ENCODE data around the gene RAB25. TPM values are rescaled to one million over a fixed set of nuclear protein-coding genes. Genes with fewer than 3 reads are reported as not detected.
"Not testable (repeated sequence)": the region's sequence is repeated elsewhere in the genome, so short reads cannot be mapped to it uniquely, and the experiment has no call there.

The RAB25 gene
- total RNA-seq: not detected in 2 replicates

DNA sequence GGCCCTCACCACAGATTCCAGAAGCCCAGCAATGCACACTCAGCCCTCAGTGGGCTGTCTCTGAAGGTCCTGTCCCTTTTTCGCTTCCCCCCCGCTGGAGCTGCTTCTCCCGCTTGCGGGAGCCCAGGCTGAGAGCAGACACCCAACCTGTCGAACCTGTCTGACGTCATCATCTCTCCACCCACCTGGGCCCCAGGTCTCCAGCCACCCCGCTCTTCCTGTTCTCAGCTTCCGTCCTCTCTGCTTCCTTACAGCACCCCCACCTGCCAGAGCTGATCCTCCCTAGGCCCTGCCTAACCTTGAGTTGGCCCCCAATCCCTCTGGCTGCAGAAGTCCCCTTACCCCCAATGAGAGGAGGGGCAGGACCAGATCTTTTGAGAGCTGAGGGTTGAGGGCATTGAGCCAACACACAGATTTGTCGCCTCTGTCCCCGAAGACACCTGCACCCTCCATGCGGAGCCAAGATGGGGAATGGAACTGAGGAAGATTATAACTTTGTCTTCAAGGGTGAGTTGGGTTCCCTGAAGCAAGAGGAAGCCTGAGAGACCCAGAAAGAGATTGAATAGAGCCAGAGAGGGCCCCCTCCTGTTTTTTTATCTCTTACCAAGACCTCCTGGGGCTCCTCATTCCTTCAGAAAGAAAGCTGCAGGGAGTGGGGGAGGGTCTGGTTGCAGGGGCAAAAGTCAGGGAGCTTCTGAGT lies at the start of gene RAB25:
Gene RAB25, plus strand, starts transcription at position 224 of the 700 bp plus-strand sequence. Its CDS starts 241 bp downstream, at position 465.
- intact Hi-C loops (cut with micrococcal nuclease): no loop called here

DNA sequence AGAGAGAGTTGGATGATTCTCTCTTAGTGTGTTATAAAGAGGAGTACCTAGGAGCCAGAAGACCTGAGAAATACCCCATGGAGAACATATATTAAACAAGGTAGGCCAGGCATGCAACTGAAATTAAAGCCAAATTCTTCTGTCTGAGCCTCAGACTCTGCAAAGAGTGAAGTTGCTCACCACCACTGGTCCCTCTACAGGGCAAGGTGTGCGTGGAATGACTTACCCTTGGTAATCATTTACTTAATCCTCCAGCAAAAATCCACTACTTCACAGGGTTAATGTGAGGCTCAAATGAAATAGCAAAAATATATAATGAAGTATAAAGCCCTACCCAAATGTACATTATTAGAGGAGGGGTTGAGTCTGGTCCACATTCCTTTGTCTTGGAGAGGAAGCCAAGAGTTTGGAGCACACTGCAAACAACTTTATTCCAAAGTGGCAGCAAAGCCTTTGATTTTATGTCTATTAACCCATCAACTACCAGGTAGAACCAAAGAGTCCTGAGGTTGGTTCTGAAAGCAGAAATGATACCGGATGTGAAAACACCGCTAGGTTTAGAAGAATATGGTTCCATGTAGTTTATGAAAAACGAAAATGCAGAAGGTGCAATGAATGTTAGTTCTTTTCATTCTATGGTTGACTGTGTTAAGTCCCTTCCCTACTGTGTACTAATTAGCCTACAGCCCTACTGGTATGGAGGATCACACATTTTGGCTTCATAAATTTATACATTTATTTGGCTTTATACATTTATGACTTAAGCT lies 48.7 kb upstream of the RAB25 start:
- intact Hi-C loops (cut with micrococcal nuclease): no loop called here

DNA sequence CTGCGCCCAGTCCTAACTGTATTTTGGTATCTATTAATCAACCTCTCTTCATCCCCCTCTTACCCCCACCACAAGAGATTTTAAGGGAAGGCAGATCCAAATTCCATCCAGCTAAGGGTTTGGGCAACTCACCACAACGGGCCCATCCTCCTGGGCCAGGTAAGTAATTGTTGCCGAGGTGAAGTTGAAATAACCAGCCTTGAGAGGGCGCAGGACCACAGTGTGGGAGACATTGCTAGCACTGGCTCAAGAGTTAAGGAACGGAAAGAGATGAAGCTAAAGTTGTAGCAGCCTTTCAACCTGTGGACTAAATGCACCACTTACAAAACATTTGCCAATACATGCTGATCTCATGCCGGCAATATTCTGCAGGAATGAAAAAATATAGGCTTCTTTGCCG lies 46.1 kb upstream of the RAB25 start:
- intact Hi-C loops (cut with micrococcal nuclease): no loop called here

DNA sequence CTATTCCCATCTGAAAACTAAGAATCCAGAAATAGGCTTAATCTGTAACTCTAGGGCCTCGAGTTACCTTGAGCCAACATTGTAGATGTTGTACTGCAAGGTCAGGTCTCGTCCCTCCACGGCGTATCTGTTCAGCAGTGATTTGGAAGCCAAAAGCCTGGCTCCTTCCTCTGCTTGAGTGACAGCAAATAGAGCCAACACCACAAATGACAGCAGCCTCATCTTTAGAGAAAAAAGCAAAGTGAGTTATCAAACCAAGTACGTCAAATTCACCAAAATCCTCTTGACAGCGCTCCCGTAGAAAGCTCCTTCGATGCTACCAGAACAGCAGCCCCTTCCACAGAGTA lies 41.0 kb upstream of the RAB25 start:
- intact Hi-C loops (cut with micrococcal nuclease): no loop called here

DNA sequence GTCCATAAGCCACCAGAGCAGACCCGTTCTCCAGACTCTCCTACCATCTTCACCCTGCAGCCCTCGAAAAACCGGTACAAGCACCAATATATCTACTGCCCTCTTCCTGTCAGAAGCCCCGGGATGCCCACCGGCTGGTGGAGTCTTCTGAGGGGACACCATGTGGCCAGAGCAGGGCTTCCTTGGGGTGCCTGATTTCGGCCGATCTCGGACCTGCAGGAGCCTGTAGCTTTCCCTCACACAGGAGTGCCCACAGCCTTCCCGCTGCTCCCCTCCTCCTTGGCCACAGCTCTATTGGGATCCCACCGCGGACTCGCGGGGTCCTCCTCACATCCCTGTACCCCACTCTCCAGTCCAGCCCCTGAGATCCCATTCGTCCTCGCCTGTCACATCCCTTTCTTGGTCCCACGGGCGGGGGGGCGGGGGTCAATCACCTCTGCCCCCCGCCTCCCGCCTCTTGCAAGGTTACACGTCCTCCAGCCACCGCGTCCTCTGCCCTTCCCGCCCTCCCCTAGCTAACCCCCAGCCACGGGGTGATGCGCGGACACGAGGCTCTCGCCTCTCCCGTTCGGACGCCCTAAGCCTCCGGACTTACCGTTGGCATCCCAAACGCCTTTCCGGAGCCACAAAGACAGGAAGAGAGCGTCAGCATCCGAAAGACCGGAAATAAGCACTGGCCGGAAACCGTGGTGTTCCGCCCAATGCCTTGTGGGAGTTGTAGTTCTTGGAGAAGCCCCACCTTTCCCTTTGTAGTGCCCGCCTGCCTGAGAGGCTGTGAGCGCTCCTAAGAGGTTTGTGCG lies 40.5 kb upstream of the RAB25 start, which contains the start of gene SSR2:
Gene SSR2, minus strand, starts transcription at position 659 of the 800 bp plus-strand sequence. CDS start 784 bp downstream, outside the sequence.
- intact Hi-C loops (cut with micrococcal nuclease): loop anchor here (1.0 kb wide), 1 partner anchor 34 kb away; the partner anchor contains the start of gene LAMTOR2

DNA sequence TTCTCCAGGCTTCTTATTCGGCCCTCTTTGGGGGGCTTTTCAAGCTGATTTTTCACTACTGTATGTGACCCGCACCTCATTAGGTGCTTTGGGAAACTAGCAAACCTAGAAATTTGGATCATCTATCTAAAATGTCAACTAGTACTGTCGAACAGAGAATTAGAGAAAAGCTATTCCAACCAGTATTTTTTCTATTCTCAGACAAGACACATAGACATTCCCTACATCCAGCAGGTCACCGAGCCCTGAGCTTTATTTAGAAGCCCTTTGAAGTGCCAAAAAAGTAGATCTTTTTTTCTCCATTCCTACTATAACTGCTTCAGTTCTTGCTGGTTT lies 39.9 kb upstream of the RAB25 start:
- intact Hi-C loops (cut with micrococcal nuclease): loop anchor here (1.0 kb wide), 1 partner anchor 33 kb away; the partner anchor contains the start of gene LAMTOR2

DNA sequence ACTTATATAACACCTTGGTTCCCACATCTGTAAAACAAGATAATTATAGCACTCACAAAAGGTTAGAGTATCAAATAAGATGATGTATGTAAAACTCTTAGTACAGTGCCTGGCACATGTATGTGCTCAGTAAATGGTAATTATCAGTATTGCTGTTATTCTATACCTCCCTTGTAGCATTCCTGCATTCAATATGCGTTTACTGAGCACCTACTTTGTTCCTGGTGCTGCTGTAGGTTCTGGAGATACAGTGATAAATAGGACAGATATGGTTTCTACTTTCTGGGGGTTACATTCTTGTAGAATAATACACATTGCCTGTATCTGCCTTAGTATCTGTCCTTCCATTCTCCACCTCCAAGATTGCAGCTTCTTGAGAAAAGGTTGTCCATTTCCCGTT lies 39.0 kb upstream of the RAB25 start:
- intact Hi-C loops (cut with micrococcal nuclease): loop anchor here (1.0 kb wide), 1 partner anchor 32 kb away; the partner anchor contains the start of gene LAMTOR2

DNA sequence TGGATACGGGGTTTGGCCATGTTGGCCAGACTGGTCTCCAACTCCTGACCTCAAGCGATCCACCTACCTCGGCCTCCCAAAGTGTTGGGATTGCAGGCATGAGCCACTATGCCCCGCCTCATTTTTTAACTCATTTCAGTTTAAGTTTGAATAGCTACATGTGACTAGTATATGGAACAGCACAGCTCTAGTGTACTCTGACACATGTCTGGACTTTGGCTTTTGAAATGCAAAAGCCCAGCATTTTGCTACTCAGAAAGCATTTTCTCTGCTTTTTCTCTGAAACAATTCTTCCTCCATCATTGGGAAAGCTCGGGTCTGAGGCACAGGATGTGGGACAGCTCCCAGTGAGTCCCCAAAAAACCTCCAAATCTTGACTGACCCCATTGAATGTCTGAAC lies 36.2 kb upstream of the RAB25 start:
- intact Hi-C loops (cut with micrococcal nuclease): no loop called here

DNA sequence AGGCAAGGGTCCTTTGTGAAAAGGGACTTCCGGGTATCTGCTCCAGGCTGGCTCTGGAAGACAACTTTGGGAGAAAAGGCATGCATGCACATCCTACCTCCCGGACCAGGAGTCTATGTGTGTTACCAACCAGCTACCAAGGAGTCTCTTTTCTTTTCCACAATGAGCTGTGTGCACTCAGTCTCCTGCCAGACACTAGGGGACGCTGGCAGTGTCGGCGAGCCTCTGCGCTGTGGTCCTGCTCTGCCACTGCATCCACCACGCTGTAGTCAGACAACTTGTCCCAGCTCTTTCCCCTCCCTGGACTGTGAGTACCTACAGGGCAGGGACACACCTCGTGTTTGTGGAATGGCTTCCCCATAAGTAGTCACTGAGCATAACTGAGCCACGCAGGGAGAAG lies 35.1 kb upstream of the RAB25 start:
- intact Hi-C loops (cut with micrococcal nuclease): no loop called here

DNA sequence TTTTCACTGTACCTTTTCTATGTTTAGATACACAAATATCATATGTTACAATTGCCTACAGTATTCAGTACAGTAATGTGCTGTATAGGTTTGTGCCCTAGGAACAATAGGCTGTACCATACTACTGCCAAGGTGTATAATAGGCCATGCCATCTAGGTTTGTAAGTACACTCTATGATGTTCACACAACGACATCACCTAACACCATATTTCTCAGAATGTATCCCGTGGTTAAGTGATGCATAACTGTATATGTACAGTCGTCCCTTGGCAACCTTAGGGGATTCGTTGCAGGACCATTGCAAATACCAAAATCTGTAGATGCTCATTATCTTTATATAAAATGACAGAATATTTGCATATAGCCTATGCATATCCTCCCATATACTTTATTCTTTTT lies 34.4 kb upstream of the RAB25 start:
- intact Hi-C loops (cut with micrococcal nuclease): no loop called here

DNA sequence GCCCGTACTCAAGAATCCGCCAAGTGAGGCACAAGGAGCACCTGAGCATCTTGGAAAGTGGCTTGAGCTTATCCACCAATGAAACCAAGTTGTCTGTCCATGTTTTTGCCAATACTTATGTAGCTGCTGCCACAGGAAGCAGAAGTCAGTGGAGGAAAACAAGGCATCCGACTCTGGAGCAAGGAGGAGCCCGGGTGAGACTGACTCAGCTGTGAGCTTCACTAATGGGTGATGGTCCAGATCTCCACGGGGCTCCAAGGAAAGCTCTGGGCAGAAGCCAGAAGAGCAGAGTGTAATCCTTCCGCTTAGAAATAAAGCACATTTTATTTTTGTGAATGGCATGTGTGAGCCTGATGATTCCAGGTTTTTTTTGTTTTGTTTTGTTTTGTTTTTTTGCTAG lies 27.9 kb upstream of the RAB25 start:
- intact Hi-C loops (cut with micrococcal nuclease): no loop called here

DNA sequence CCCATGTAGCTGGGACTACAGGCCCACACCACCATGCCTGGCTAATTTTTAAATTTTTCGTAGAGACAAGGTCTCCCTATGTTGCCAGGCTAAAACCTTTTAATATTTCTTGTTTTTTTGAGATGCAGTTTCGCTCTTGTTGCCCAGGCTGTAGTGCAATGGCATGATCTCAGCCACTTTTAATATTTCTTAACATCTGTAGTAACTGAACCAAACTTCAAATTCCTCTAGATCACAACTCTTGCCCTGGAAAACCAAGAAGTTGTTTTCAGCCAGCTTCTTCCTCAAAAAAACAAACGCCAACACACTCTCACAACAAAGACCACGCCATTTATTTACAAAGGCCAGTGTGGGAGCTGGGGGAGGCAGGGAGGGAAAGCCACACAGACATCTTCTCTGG lies 26.0 kb upstream of the RAB25 start:
- intact Hi-C loops (cut with micrococcal nuclease): not testable (repeated sequence)

DNA sequence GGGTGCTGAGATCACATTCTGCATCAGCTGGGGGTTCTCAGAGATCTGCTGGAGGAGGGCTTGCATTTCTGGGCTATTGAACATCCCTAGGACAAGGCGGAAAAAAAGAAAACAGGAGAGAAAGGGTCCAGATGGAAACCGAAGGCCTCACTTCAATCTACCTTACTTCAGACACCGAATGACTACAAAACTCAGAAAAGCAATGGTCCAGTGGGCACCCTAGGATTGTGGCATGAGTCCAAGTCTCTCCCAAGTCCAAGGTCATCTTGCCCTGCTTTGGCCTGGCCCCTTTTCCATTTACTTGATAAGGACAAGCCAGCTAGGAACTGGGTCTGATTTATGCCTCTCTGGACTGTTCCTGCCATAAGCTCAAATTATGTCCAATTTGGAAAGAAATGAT lies 18.1 kb upstream of the RAB25 start:
- intact Hi-C loops (cut with micrococcal nuclease): no loop called here

DNA sequence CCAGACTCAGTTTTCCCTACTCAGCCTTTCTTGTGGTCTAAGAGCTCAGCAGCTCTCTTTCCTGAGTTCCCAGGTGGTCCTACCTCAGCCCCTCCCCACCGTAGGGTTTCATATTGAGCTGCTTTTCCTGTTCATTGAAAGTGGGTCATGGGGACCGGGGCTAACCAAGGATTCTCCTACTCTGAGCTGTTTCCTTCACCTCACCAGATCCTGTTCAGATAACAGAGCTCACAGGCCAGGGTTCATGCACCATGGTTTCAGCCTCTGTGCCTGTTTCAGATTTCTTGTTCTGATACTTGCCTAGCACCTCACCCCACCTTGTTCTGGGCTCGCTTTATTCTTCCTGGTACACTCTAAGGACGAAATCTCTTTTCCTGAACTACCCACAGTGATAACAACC lies 15.9 kb upstream of the RAB25 start:
- intact Hi-C loops (cut with micrococcal nuclease): no loop called here

DNA sequence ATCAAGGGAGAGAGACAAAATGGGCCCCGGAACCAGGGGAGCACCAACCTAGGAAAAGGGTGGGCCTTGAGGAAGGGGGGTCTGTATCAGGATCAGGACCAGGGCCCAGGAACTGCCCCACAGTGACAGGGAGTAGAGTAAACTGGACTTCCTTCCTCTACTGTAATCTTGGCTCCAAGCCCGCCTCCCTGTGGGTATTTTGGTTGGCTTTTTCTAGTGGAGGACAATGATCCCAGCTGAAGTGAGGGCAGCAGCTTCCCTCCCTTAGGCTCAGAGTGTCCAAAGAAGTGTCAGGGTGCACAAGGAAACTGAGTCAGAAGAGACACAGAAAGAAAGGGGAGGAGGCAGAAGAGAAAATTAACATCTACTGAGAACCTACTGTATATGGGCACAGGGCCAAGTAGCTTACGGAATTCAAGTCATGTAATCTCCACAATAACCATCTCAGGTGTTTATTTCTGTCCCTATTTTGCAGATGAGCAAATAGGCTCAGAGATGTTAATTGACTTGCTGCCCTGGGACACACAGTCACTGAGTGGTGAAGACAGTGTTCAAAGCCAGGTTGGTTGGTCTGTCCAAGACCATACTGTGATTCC lies 12.2 kb upstream of the RAB25 start:
- intact Hi-C loops (cut with micrococcal nuclease): no loop called here

DNA sequence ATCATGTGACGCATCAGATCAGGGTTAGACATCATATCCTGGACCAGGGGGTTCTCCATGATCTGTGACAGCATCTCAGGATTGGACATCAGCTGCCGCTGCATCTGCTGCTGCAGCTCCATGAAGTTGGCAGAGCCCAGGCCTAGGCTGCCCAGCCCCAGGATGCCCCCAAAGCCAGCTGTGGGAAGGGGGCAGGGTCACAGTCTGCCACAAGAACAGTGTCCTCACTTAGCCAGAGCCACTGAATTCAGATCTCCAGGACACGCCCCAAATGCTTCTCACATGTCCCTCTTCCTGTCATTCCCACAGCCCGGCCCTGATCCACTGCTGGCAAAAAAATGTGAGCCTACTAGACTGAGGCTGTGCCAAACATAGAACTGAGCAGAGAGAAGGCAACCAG lies 10.6 kb upstream of the RAB25 start:
- intact Hi-C loops (cut with micrococcal nuclease): loop anchor here (5.0 to 10.0 kb wide), 2 partner anchors 73 to 694 kb away; partner anchors contain the start of genes ARHGEF2 and MRPL24

DNA sequence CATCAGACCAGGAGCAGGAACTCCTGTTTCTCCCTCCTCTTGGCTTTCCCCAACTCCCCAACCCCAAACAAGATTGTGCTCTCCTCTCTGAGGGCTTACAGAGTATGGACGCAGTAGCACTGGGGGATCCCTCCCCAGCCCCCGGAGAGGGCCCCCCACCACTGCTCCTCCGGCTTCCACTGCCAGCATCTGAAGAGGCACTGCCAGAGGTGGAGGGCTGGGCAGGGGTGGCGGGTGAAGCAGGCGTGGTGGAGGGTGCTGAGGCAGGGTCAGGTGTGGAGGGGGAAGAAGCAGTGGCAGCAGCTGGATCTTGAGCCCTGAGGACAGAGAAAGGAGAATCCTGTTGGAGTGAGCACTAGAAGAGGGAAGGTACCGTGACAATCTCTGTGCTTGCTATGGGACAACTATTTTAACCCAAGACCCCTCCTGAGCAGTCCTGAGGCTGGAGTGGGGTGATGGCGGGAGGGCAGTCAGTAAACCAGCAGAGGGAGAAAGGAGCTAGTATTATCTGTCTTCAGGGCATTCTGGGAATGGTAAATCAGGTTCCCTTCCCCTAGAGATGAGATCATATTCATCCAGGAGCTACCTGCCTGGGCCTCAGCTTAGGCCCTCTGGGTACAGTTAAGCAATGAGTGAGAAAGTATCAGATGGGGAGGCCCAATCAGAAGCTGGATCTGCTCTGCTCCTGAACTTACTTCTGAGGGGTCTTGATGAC lies 9.8 kb upstream of the RAB25 start:
- intact Hi-C loops (cut with micrococcal nuclease): loop anchor here (5.0 to 10.0 kb wide), 2 partner anchors 74 to 694 kb away; partner anchors contain the start of genes ARHGEF2 and MRPL24

DNA sequence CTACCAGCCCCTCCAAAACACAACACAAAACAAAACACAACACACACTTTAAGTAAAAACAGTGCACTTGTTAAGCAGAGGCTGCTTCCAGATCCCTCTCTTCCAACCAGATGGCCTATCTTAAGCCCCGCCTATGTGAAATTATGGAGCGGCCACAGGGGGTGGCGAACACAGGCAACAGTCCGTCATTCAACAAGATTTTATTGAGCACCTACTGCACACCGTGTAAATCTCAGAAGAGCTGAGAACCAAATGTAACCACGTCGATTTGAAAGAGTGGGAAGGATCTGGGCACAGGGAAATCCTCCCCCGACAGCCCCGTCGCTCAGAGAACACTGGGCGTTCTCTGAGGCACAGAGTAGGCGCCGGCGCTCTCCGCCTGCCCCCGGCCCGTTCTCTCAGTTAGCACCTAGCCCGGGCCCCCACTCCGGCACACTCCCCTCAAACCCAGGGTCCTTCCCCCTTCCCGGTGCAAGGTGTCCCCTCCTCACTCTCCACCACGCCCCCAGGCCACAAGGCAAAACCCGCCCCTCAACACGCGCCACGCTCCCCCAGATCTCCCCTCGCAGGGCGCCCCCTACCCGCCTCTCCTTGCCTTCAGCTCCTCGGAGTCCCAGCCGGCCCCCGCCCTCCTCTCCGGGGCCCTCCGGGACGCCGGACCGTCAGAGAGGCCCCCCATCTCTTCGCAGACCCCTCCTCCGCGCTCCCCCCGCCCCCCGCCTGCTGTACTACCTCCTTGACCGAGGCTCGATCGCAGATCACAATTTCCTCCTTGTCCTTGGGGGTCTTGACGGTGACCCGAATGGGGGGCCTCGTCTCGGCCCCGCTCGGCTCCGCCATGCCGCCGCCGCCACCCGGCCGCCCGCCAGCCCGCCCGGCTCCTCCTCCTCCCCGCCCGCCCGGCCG lies 7.8 kb upstream of the RAB25 start:
- intact Hi-C loops (cut with micrococcal nuclease): loop anchor here (5.0 to 10.0 kb wide), 2 partner anchors 76 to 692 kb away; partner anchors contain the start of genes ARHGEF2 and MRPL24

DNA sequence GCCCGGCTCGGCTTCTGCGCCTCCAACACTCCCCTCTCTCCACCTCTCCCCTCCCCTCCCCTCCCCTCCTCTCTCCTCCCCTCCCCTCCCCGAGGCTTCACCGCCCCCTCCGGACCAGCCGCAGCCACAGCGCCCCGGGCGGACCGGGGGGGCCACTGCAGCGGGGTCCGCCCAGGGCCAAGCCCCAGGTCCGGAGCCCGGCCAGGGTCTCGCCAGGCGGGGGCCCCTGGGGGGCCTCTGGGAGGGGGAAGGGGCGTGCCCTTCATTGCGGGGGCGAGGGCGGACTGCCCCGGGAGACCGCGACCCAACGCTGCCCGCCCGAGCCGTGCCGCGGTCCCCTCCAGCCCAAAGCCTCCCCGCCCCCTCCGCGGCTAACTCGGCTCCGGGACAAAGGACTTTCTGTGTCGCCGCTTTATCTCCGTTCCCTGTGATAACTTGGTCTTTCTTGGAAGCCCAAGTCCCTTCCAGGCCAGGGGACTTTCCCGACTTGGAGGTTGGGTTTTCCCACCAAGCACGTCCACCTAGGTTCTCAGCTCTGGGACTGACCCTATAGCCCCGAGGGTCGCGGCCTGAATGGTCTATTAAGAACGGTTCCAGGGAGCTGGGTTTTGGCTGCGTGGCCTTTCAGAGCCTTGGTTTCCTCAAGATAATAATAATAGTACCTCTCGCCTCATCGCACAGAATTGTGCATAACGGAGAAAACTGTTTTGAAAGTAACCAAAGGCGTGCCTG lies 7.0 kb upstream of the RAB25 start, which contains the start of gene UBQLN4:
Gene UBQLN4, minus strand, starts transcription at position 31 of the 732 bp plus-strand sequence. CDS start 97 bp downstream, outside the sequence.
- intact Hi-C loops (cut with micrococcal nuclease): loop anchor here (1.0 to 10.0 kb wide), 7 partner anchors 33 to 691 kb away; partner anchors contain the start of genes ARHGEF2, CCT3, GON4L and KHDC4

Measured in T-helper 2 cell treated with Interferon-gamma antibody and Interleukin-4, amounts not matched to agents 100 ng/mL and 5 ng/mL, for 36 hours (primary cell).